DND-41 (cell line): ENCODE results near the gene LRRC27.

ENCODE experiments used
- ATAC-seq: fragments of 200-7000 bp; cut with Tn5 transposase; 3 replicates; pipeline ENCODE4 v1.9.1; 2021; ENCODE audit warnings: low read depth; ENCODE audit not compliant: insufficient read depth
- DNase-seq: peaks from one replicate; pipeline ENCODE4 v3.0.0-alpha.2; 2020
- H2AFZ ChIP-seq: 2 replicates; pipeline ENCODE4 v1.6.0; 2012; ENCODE audit warnings: low read depth, low read length
- H3K27ac ChIP-seq: 2 replicates; pipeline ENCODE4 v1.5.1; 2012; ENCODE audit warnings: low read length, inconsistent platforms
- H3K27me3 ChIP-seq: fragments of 200-600 bp; sonication (generic); 2 replicates; pipeline ENCODE4 v1.6.0; 2012; ENCODE audit warnings: low read length, mild to moderate bottlenecking, inconsistent platforms; ENCODE audit not compliant: insufficient read depth, poor library complexity
- H3K36me3 ChIP-seq: 2 replicates; pipeline ENCODE4 v1.5.1; 2012; ENCODE audit warnings: low read length, inconsistent platforms; ENCODE audit not compliant: insufficient read depth
- H3K4me1 ChIP-seq: 2 replicates; pipeline ENCODE4 v1.5.1; 2012; ENCODE audit warnings: mild to moderate bottlenecking, low read length; ENCODE audit not compliant: insufficient read depth
- H3K4me2 ChIP-seq: 2 replicates; pipeline ENCODE4 v1.6.0; 2012; ENCODE audit warnings: mild to moderate bottlenecking, moderate library complexity, low read length, inconsistent platforms; ENCODE audit not compliant: insufficient read depth
- H3K4me3 ChIP-seq, 2 experiments: fragments of 200-600 bp in 1 of 2; shearing (Covaris generic) in 1 of 2; 2 replicates each; pipeline ENCODE4 v1.5.1; 2012 to 2016; ENCODE audit warnings: inconsistent platforms in 2 of 2, low read length in 2 of 2, mild to moderate bottlenecking in 2 of 2, low read depth in 1 of 2, moderate library complexity in 1 of 2
- H3K79me2 ChIP-seq: 2 replicates; pipeline ENCODE4 v1.6.0; 2012; ENCODE audit warnings: low read length, inconsistent platforms; ENCODE audit not compliant: insufficient read depth
- H3K9ac ChIP-seq: 2 replicates; pipeline ENCODE4 v1.6.0; 2012; ENCODE audit warnings: low read depth, mild to moderate bottlenecking, inconsistent platforms, low read length, moderate library complexity
- H3K9me3 ChIP-seq: 2 replicates; pipeline ENCODE4 v1.5.1; 2012; ENCODE audit warnings: low read length, moderate library complexity, mild to moderate bottlenecking, inconsistent platforms; ENCODE audit not compliant: insufficient read depth, severe bottlenecking
- H4K20me1 ChIP-seq: 2 replicates; pipeline ENCODE4 v1.6.0; 2012; ENCODE audit warnings: low read length; ENCODE audit not compliant: insufficient read depth
- CTCF ChIP-seq: IDR thresholded peaks from 2 replicates; pipeline ENCODE4 v1.5.1; 2012; ENCODE audit warnings: borderline replicate concordance, low read length, moderate library complexity, mild to moderate bottlenecking; ENCODE audit not compliant: poor library complexity, severe bottlenecking; ENCODE audit errors: extremely low read depth
- EZH2 ChIP-seq: IDR thresholded peaks from 3 replicates; pipeline ENCODE4 v1.6.1; 2012; ENCODE audit warnings: borderline replicate concordance, low read depth, mild to moderate bottlenecking, moderate library complexity, low read length, inconsistent platforms; ENCODE audit not compliant: severe bottlenecking

The LRRC27 gene

GRCh38 chr10:132333386-132333785 is 1.4 kb downstream of the LRRC27 start:
- no peaks in the 10 kb centered on the region for H3K9me3 ChIP-seq
- peaks cover 16% of the 10 kb centered on the region for H4K20me1 ChIP-seq
- no peak overlapping the region for H2AFZ ChIP-seq
- DNase-seq (no peak), ATAC-seq (no peak)
- no peak overlapping the region for H3K9ac ChIP-seq
- H3K36me3 ChIP-seq, result peaks cover 11% of the 10 kb centered on the region
- H3K4me1 ChIP-seq, result peaks cover 41% of the 10 kb centered on the region
- peak overlapping the region; percentile 94; the same call in 1 of the 2 replicates for H3K4me2 ChIP-seq
- H3K79me2 ChIP-seq, result peaks cover 33% of the 10 kb centered on the region
- H3K27ac ChIP-seq, result no peak overlapping the region
- TF ChIP-seq EZH2 (no peak), CTCF (no peak)
- H3K27me3 ChIP-seq, result no peaks in the 10 kb centered on the region
- no peak overlapping the region; a peak in 1 of 4 replicates for H3K4me3 ChIP-seq

GRCh38 chr10:132334631-132335188 is 2.7 kb downstream of the LRRC27 start:
- Histone ChIP-seq H3K9ac (no peak overlapping the region), H3K4me2 (no peak overlapping the region), H3K4me1 (peaks cover 29% of the 10 kb centered on the region), H3K27me3 (no peaks in the 10 kb centered on the region), H3K9me3 (no peaks in the 10 kb centered on the region), H3K4me3 (no peak overlapping the region), H3K36me3 (peaks cover 6% of the 10 kb centered on the region), H4K20me1 (peaks cover 7% of the 10 kb centered on the region), H3K27ac (no peak overlapping the region), H2AFZ (no peak overlapping the region), H3K79me2 (peaks cover 19% of the 10 kb centered on the region)
- ATAC-seq (no peak), DNase-seq (no peak)
- TF ChIP-seq EZH2, result no peak

GRCh38 chr10:132335189-132336063 is 3.4 kb downstream of the LRRC27 start:
- Histone ChIP-seq H2AFZ (no peak overlapping the region), H3K27me3 (no peaks in the 10 kb centered on the region), H3K27ac (no peak overlapping the region), H3K79me2 (peaks cover 12% of the 10 kb centered on the region), H3K9ac (no peak overlapping the region), H4K20me1 (no peaks in the 10 kb centered on the region), H3K4me2 (no peak overlapping the region), H3K4me3 (no peak overlapping the region), H3K36me3 (no peaks in the 10 kb centered on the region; the same call in 1 of the 2 replicates), H3K4me1 (peaks cover 22% of the 10 kb centered on the region), H3K9me3 (no peaks in the 10 kb centered on the region)
- no peak for TF ChIP-seq EZH2
- TF ChIP-seq CTCF, result no peak
- DNase-seq (peak; percentile 37), ATAC-seq (peak; percentile 29)

- ATAC-seq (no peak), DNase-seq (no peak)
- Histone ChIP-seq H3K4me1 (peaks cover 18% of the 10 kb centered on the region), H3K79me2 (peaks cover 4% of the 10 kb centered on the region), H3K4me2 (no peak overlapping the region), H3K27ac (no peak overlapping the region), H4K20me1 (no peaks in the 10 kb centered on the region), H3K27me3 (no peaks in the 10 kb centered on the region), H3K9ac (no peak overlapping the region), H2AFZ (no peak overlapping the region), H3K4me3 (no peak overlapping the region), H3K9me3 (no peaks in the 10 kb centered on the region), H3K36me3 (no peaks in the 10 kb centered on the region; the same call in 1 of the 2 replicates)
- TF ChIP-seq EZH2 (no peak), CTCF (no peak)
Observed at GRCh38 chr10:132336064-132336746, 4.2 kb downstream of the LRRC27 start.
